ENCODE measurements around the gene URGCP.
A peak's percentile ranks its signal among the peaks of the same experiment; 100 is the strongest.

Gene URGCP, protein sequence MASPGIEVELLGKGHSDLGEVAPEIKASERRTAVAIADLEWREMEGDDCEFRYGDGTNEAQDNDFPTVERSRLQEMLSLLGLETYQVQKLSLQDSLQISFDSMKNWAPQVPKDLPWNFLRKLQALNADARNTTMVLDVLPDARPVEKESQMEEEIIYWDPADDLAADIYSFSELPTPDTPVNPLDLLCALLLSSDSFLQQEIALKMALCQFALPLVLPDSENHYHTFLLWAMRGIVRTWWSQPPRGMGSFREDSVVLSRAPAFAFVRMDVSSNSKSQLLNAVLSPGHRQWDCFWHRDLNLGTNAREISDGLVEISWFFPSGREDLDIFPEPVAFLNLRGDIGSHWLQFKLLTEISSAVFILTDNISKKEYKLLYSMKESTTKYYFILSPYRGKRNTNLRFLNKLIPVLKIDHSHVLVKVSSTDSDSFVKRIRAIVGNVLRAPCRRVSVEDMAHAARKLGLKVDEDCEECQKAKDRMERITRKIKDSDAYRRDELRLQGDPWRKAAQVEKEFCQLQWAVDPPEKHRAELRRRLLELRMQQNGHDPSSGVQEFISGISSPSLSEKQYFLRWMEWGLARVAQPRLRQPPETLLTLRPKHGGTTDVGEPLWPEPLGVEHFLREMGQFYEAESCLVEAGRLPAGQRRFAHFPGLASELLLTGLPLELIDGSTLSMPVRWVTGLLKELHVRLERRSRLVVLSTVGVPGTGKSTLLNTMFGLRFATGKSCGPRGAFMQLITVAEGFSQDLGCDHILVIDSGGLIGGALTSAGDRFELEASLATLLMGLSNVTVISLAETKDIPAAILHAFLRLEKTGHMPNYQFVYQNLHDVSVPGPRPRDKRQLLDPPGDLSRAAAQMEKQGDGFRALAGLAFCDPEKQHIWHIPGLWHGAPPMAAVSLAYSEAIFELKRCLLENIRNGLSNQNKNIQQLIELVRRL

GRCh38 chr7:43906331-43907010, at the start of gene URGCP:
TSS of gene URGCP (minus strand) at chr7:43906596. CDS start at chr7:43906575, 21 bp downstream.
- H3K27ac ChIP-seq (ENCODE audit: low read depth, low read length): peak within 1 kb of the TSS; percentile 75

GRCh38 chr7:43956027-43956426, 49.6 kb upstream of the URGCP start:
- Histone ChIP-seq H3K4me3 (ENCODE audit: low read length) (no peak overlapping the region), H3K4me1 (ENCODE audit: control insufficient read depth, insufficient read depth, low read length) (no peaks in the 10 kb centered on the region), H3K27ac (ENCODE audit: low read depth, low read length) (no peak overlapping the region), H3K9ac (ENCODE audit: low read length) (no peak overlapping the region), H3K27me3 (ENCODE audit: control insufficient read depth, insufficient read depth, low read length) (no peaks in the 10 kb centered on the region), H3K36me3 (ENCODE audit: control insufficient read depth, insufficient read depth, low read length) (peaks cover 4% of the 10 kb centered on the region)

More at GRCh38 chr7:43906331-43907010, at the start of gene URGCP:
- Histone ChIP-seq H3K27me3 (ENCODE audit: control insufficient read depth, insufficient read depth, low read length) (no peaks in the 10 kb centered on the region), H3K36me3 (ENCODE audit: control insufficient read depth, insufficient read depth, low read length) (no peaks in the 10 kb centered on the region), H3K9ac (ENCODE audit: low read length) (peak within 1 kb of the TSS; percentile 90), H3K4me3 (ENCODE audit: low read length) (peak within 1 kb of the TSS; percentile 81), H3K4me1 (ENCODE audit: control insufficient read depth, insufficient read depth, low read length) (peaks cover 9% of the 10 kb centered on the region)

DNA sequence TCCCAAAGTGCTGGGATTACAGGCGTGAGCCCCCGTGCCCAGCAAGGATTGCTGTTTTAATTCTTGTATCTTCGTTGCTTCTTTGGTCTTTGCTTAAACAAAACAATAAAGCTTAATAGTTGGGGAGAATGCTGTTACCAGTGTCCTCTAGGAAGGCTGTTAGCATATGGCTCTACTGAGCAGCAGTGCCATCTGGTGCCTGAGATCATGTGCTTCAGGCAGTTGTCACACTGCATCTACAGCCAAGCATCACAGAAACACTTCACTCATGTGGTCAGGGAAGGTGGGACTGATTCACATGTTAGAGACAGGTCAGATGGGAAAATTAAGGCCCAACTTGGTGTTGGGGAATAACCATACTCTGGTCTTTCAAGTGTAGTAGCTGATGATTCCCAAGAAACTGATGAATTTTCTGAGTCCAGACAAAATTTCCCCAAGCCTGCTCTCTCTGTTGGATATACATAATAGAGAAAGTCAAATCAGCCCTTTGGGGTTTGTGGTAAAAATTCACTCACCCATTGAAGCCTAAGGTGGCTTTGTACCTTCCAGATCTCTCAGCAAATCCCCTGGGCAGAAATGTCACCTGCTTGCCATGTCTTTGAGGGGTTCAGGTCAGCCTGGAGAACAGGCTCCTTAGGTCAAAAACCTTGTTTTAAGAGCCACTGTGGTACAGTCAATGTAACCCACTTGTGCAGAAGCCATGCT, 48.3 kb upstream of the URGCP start:
- H3K9ac ChIP-seq (ENCODE audit: low read length): no peak overlapping the region
- H3K4me1 ChIP-seq (ENCODE audit: control insufficient read depth, insufficient read depth, low read length): no peaks in the 10 kb centered on the region
- no peak overlapping the region for H3K4me3 ChIP-seq (ENCODE audit: low read length)
- no peaks in the 10 kb centered on the region for H3K27me3 ChIP-seq (ENCODE audit: control insufficient read depth, insufficient read depth, low read length)
- H3K27ac ChIP-seq (ENCODE audit: low read depth, low read length): no peak overlapping the region
- H3K36me3 ChIP-seq (ENCODE audit: control insufficient read depth, insufficient read depth, low read length): peaks cover 10% of the 10 kb centered on the region

- Histone ChIP-seq H3K27ac (ENCODE audit: low read depth, low read length) (no peak overlapping the region), H3K36me3 (ENCODE audit: control insufficient read depth, insufficient read depth, low read length) (peaks cover 16% of the 10 kb centered on the region), H3K4me3 (ENCODE audit: low read length) (no peak overlapping the region), H3K4me1 (ENCODE audit: control insufficient read depth, insufficient read depth, low read length) (no peaks in the 10 kb centered on the region), H3K27me3 (ENCODE audit: control insufficient read depth, insufficient read depth, low read length) (no peaks in the 10 kb centered on the region), H3K9ac (ENCODE audit: low read length) (no peak overlapping the region)
These were observed 46.7 kb upstream of the URGCP start for GRCh38 chr7:43953071-43953470.

DNA sequence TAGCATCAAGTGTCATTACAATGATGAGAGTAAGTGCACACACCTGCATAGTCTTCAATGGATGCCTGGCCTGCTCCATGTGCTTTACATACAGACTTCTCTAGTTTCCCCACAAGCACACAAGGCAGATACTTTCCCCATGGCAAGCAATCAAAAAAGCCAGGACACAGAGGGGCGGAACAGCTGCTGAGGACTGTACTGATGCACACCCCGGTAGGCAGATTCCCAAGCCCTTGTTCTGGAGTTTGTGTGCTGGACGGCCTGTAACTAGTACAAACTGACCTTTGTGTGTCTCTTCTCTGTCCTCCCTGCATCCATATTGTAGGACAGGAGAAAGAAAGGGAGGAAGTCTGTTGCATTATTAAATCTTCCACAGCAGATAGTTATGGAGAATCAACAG, 45.6 kb upstream of the URGCP start:
- Histone ChIP-seq H3K27ac (ENCODE audit: low read depth, low read length) (no peak overlapping the region), H3K27me3 (ENCODE audit: control insufficient read depth, insufficient read depth, low read length) (no peaks in the 10 kb centered on the region), H3K4me3 (ENCODE audit: low read length) (no peak overlapping the region), H3K36me3 (ENCODE audit: control insufficient read depth, insufficient read depth, low read length) (peaks cover 16% of the 10 kb centered on the region), H3K9ac (ENCODE audit: low read length) (no peak overlapping the region), H3K4me1 (ENCODE audit: control insufficient read depth, insufficient read depth, low read length) (no peaks in the 10 kb centered on the region)

DNA sequence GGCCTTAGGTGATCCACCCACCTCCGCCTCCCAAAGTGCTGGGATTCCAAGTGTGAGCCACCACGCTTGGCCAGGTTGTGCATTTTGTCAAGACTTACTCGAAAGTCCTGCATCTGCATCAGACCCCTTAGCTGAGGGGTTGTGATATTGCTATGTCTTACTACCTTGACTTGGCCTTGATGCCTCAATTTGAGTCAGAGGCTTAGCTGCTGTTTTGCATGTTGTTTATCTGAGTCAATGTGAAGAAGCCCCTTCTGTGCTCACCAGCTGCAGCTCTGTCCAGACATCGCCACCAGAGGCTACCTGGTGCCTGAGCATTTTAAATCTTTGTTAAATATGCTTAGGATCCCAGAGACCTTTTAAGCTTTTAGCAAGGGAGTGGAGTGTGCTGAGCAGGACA, 37.9 kb upstream of the URGCP start:
- no peaks in the 10 kb centered on the region for H3K27me3 ChIP-seq (ENCODE audit: control insufficient read depth, insufficient read depth, low read length)
- H3K27ac ChIP-seq (ENCODE audit: low read depth, low read length): no peak overlapping the region
- H3K36me3 ChIP-seq (ENCODE audit: control insufficient read depth, insufficient read depth, low read length): peaks cover 5% of the 10 kb centered on the region
- no peak overlapping the region for H3K4me3 ChIP-seq (ENCODE audit: low read length)
- no peaks in the 10 kb centered on the region for H3K4me1 ChIP-seq (ENCODE audit: control insufficient read depth, insufficient read depth, low read length)
- H3K9ac ChIP-seq (ENCODE audit: low read length): no peak overlapping the region

DNA sequence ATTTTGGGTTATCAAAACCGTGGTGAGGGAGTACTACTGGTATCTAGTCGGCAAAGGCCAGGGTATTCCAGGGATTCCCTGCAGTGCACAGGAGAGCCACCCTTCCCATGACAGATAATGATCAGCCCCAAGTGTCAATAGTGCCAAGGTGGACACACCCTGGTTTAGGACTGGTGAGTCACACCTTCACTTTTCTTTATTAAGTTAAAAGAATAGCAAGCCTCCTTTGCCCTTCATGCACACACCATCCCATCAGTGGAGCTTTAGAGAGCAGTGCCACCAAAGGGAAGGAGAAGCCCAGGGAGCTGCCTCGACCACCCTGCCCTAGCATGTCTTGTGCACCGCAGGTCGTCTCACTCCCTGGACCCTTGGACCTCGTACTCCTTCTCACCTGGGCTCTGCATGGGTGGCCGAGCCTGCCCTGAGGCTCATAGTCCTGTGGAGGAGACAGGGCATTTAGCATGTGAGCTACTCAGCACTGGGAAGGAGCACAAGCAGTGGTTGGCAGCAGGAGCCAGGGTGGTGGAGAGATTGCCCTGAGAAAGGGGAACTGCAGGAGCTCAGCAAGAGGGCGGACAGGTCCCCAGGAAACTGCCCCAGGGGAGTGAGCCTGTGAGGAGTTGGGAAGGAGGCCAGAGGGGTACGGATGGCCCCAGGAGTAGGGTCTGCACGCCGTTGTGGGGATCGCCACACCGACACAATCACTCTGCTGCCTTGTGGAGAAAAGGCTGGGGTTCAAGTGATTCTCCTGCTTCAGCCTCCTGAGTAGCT, 37.2 kb upstream of the URGCP start:
- no peaks in the 10 kb centered on the region for H3K4me1 ChIP-seq (ENCODE audit: control insufficient read depth, insufficient read depth, low read length)
- no peaks in the 10 kb centered on the region for H3K27me3 ChIP-seq (ENCODE audit: control insufficient read depth, insufficient read depth, low read length)
- H3K27ac ChIP-seq (ENCODE audit: low read depth, low read length): no peak overlapping the region
- no peak overlapping the region for H3K9ac ChIP-seq (ENCODE audit: low read length)
- H3K36me3 ChIP-seq (ENCODE audit: control insufficient read depth, insufficient read depth, low read length): peaks cover under 1% of the 10 kb centered on the region
- no peak overlapping the region for H3K4me3 ChIP-seq (ENCODE audit: low read length)

- H3K4me3 ChIP-seq (ENCODE audit: low read length): no peak overlapping the region
- H3K4me1 ChIP-seq (ENCODE audit: control insufficient read depth, insufficient read depth, low read length): no peaks in the 10 kb centered on the region
- no peaks in the 10 kb centered on the region for H3K36me3 ChIP-seq (ENCODE audit: control insufficient read depth, insufficient read depth, low read length)
- no peak overlapping the region for H3K27ac ChIP-seq (ENCODE audit: low read depth, low read length)
- no peaks in the 10 kb centered on the region for H3K27me3 ChIP-seq (ENCODE audit: control insufficient read depth, insufficient read depth, low read length)
- no peak overlapping the region for H3K9ac ChIP-seq (ENCODE audit: low read length)
These were observed 36.6 kb upstream of the URGCP start for GRCh38 chr7:43942997-43943396.

DNA sequence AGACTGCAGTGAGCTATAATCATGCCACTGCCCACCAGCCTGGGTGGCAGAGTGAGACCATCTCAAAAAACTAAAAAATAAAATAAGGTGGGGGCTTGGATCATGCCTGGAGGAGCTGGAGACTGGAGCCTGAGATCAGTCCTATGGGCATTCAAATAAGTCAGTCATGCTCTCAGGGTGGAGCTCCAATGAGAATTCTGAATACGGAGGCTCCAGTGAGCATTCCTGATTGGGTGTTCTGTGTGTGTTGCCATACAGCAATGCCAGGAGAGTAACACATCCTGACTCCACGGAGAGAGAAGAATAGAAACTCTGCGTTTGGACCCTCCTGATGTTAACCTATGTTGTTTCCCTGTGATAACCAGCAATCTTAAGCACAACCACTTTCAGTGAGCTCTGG, 35.9 kb upstream of the URGCP start:
- Histone ChIP-seq H3K4me3 (ENCODE audit: low read length) (no peak overlapping the region), H3K27ac (ENCODE audit: low read depth, low read length) (no peak overlapping the region), H3K9ac (ENCODE audit: low read length) (no peak overlapping the region), H3K4me1 (ENCODE audit: control insufficient read depth, insufficient read depth, low read length) (no peaks in the 10 kb centered on the region), H3K36me3 (ENCODE audit: control insufficient read depth, insufficient read depth, low read length) (no peaks in the 10 kb centered on the region), H3K27me3 (ENCODE audit: control insufficient read depth, insufficient read depth, low read length) (no peaks in the 10 kb centered on the region)

DNA sequence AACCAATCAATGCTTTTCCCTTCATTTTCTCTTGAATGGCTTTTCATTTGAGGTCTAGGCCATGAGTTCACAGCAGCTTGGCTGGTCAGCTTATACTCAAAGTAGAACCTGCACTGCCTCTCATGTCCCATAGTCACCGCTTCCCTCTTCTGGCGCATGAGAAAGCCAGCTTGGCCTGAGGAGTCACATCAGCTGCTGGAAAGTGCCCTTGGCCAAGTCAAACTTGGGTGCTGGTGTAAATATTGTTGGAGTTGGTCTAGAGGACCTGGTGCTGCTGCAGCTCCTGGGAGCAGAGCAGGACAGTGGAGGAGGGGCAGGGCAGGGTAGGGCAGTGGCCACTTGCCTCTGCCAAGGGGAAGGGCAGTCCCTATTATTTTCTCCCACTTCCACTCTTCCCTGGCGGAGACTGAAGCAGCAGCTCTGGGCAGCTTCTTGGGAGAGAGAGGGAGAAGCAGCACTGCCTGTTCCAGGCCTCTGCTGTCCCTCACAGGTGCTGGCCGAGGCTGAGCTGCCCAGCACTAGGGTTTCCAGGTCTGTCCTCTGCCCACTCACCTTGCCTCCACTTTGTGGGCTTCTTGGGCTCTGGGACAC, 32.6 kb upstream of the URGCP start:
- no peaks in the 10 kb centered on the region for H3K4me1 ChIP-seq (ENCODE audit: control insufficient read depth, insufficient read depth, low read length)
- no peak overlapping the region for H3K4me3 ChIP-seq (ENCODE audit: low read length)
- no peak overlapping the region for H3K9ac ChIP-seq (ENCODE audit: low read length)
- no peak overlapping the region for H3K27ac ChIP-seq (ENCODE audit: low read depth, low read length)
- H3K36me3 ChIP-seq (ENCODE audit: control insufficient read depth, insufficient read depth, low read length): no peaks in the 10 kb centered on the region
- no peaks in the 10 kb centered on the region for H3K27me3 ChIP-seq (ENCODE audit: control insufficient read depth, insufficient read depth, low read length)

- Histone ChIP-seq H3K27me3 (ENCODE audit: control insufficient read depth, insufficient read depth, low read length) (no peaks in the 10 kb centered on the region), H3K27ac (ENCODE audit: low read depth, low read length) (no peak overlapping the region), H3K9ac (ENCODE audit: low read length) (no peak overlapping the region), H3K4me3 (ENCODE audit: low read length) (no peak overlapping the region), H3K36me3 (ENCODE audit: control insufficient read depth, insufficient read depth, low read length) (no peaks in the 10 kb centered on the region), H3K4me1 (ENCODE audit: control insufficient read depth, insufficient read depth, low read length) (no peaks in the 10 kb centered on the region)
These were observed 31.0 kb upstream of the URGCP start for GRCh38 chr7:43937444-43937843.
